CD8-positive, alpha-beta memory T cell (primary cell): ENCODE data around the gene PAQR5. TPM values are rescaled to one million over a fixed set of nuclear protein-coding genes. Genes with fewer than 3 reads are reported as not detected.

ENCODE experiments used
- CTCF ChIA-PET: fragments of 350-600 bp; sonication (Branson Sonifier 250); formaldehyde crosslinking; loops from one replicate; lab custom pipeline; 2021; ENCODE audit warnings: antibody characterized with exemption; lab: Charles Lee
- POLR2A ChIA-PET: fragments of 350-600 bp; sonication (Branson Sonifier 250); formaldehyde crosslinking; loops from one replicate; lab custom pipeline; 2021; ENCODE audit warnings: antibody characterized with exemption; lab: Charles Lee
- DNase-seq, 5 donors: peaks; one replicate each; pipeline versions ENCODE4 v3.0.0 to v3.0.0-alpha.2; 2020 to 2022; ENCODE audit warnings: mixed read lengths in 1 of 5
- H3K27ac ChIP-seq: one replicate; pipeline ENCODE4 v1.7.0; 2013; ENCODE audit warnings: low read depth, mild to moderate bottlenecking, low read length, moderate library complexity
- H3K27me3 ChIP-seq: 2 replicates; pipeline ENCODE4 v1.7.0; 2013; ENCODE audit warnings: low read length, mild to moderate bottlenecking; ENCODE audit not compliant: insufficient read depth, poor library complexity, severe bottlenecking
- H3K36me3 ChIP-seq: 2 replicates; pipeline ENCODE4 v1.7.0; 2013; ENCODE audit warnings: mild to moderate bottlenecking, low read length, moderate library complexity; ENCODE audit not compliant: insufficient read depth
- H3K4me1 ChIP-seq: 2 replicates; pipeline ENCODE4 v1.7.0; 2013; ENCODE audit warnings: mild to moderate bottlenecking, low read length, moderate library complexity; ENCODE audit not compliant: insufficient read depth
- H3K4me3 ChIP-seq: 2 replicates; pipeline ENCODE4 v1.7.0; 2013; ENCODE audit warnings: mild to moderate bottlenecking, low read length
- H3K9me3 ChIP-seq: 2 replicates; pipeline ENCODE4 v1.7.0; 2013; ENCODE audit warnings: mild to moderate bottlenecking, low read length
- H3K27ac Mint-ChIP-seq, 8 donors: one replicate each; pipeline ENCODE4 v1.8.0; 2020 to 2021; ENCODE audit warnings: mixed read lengths in 8 of 8, mild to moderate bottlenecking in 6 of 8, inconsistent platforms in 3 of 8, moderate library complexity in 3 of 8
- H3K27me3 Mint-ChIP-seq, 2 donors: one replicate each; pipeline ENCODE4 v1.8.0; 2020 to 2021; ENCODE audit warnings: mixed read lengths in 2 of 2, mild to moderate bottlenecking in 1 of 2, moderate library complexity in 1 of 2
- H3K36me3 Mint-ChIP-seq, 3 donors: one replicate each; pipeline ENCODE4 v1.8.0; 2020 to 2021; ENCODE audit warnings: mixed read lengths in 3 of 3, inconsistent platforms in 1 of 3, mild to moderate bottlenecking in 1 of 3
- H3K4me1 Mint-ChIP-seq, 3 donors: one replicate each; pipeline ENCODE4 v1.8.0; 2020 to 2021; ENCODE audit warnings: mixed read lengths in 3 of 3, inconsistent platforms in 1 of 3, mild to moderate bottlenecking in 1 of 3
- H3K4me3 Mint-ChIP-seq, 7 donors: one replicate each; pipeline ENCODE4 v1.8.0; 2020 to 2021; ENCODE audit warnings: mixed read lengths in 7 of 7, mild to moderate bottlenecking in 6 of 7, moderate library complexity in 4 of 7, inconsistent platforms in 2 of 7
- H3K9me3 Mint-ChIP-seq, 5 donors: one replicate each; pipeline ENCODE4 v1.8.0; 2020 to 2022; ENCODE audit warnings: mixed read lengths in 5 of 5, mild to moderate bottlenecking in 3 of 5, moderate library complexity in 2 of 5, inconsistent platforms in 1 of 5
- polyA plus RNA-seq: library from polyadenylated mRNA; unstranded; fragments of 300-500 nt; fragmentation: Illumina TruSeq; gene quantifications from one replicate; pipeline ENCODE4 v1.2.3, GENCODE V29; 2021
- total RNA-seq, 2 experiments: library from RNA; stranded (reverse); gene quantifications; one replicate each; pipeline ENCODE4 v1.2.3, GENCODE V29; 2021

PAQR5 gene
- total and polyA plus RNA-seq, 3 experiments from 2014 or later, result not detected

GRCh38 chr15:69389426-69389825 is 90.7 kb downstream of the PAQR5 start:
- no peaks in the 10 kb centered on the region for H3K36me3 ChIP-seq
- no peaks in the 10 kb centered on the region for H3K36me3 Mint-ChIP-seq
- no peaks in the 10 kb centered on the region for H3K27me3 ChIP-seq
- H3K9me3 ChIP-seq, result no peaks in the 10 kb centered on the region
- no peak overlapping the region for H3K27ac Mint-ChIP-seq
- H3K27ac ChIP-seq, result no peak overlapping the region
- H3K4me1 ChIP-seq, result peaks cover 2% of the 10 kb centered on the region
- H3K9me3 Mint-ChIP-seq, result no peaks in the 10 kb centered on the region
- no peak overlapping the region for H3K4me3 Mint-ChIP-seq
- ChIA-PET CTCF (interaction anchor here (2.5 kb wide), 1 partner anchor 330 kb away, joined by 5 read pairs; no protein-coding TSS in a partner anchor), POLR2A (no interaction called here)
- peaks cover under 1 to 3% (median 2%) of the 10 kb centered on the region in 3 donors for H3K4me1 Mint-ChIP-seq
- peaks cover 3 to 8% of the 10 kb centered on the region in 2 donors for H3K27me3 Mint-ChIP-seq
- H3K4me3 ChIP-seq, result no peak overlapping the region
- no peak for DNase-seq

GRCh38 chr15:69390575-69390974 is 91.9 kb downstream of the PAQR5 start:
- Mint-ChIP-seq H3K27me3 (peaks cover 3 to 8% of the 10 kb centered on the region in 2 donors), H3K4me3 (no peak overlapping the region), H3K9me3 (no peaks in the 10 kb centered on the region), H3K36me3 (no peaks in the 10 kb centered on the region), H3K27ac (no peak overlapping the region), H3K4me1 (peaks cover 4 to 8% (median 7%) of the 10 kb centered on the region in 3 donors)
- Histone ChIP-seq H3K27ac (no peak overlapping the region), H3K4me3 (no peak overlapping the region), H3K4me1 (peaks cover 5% of the 10 kb centered on the region), H3K9me3 (no peaks in the 10 kb centered on the region), H3K36me3 (no peaks in the 10 kb centered on the region), H3K27me3 (no peaks in the 10 kb centered on the region)
- no peak for DNase-seq
- ChIA-PET CTCF (interaction anchor here (2.5 kb wide), 1 partner anchor 331 kb away, joined by 5 read pairs; no protein-coding TSS in a partner anchor), POLR2A (no interaction called here)

GRCh38 chr15:69391046-69391757 is 92.5 kb downstream of the PAQR5 start:
- H3K27ac Mint-ChIP-seq, result no peak overlapping the region
- H3K4me1 Mint-ChIP-seq, result peaks cover 4 to 8% (median 7%) of the 10 kb centered on the region in 3 donors
- Histone ChIP-seq H3K36me3 (no peaks in the 10 kb centered on the region), H3K9me3 (no peaks in the 10 kb centered on the region), H3K27ac (no peak overlapping the region), H3K27me3 (no peaks in the 10 kb centered on the region), H3K4me1 (peaks cover 5% of the 10 kb centered on the region), H3K4me3 (no peak overlapping the region)
- ChIA-PET POLR2A (no interaction called here), CTCF (interaction anchor here (1.8 kb wide), 1 partner anchor 332 kb away, joined by 5 read pairs; no protein-coding TSS in a partner anchor)
- no peaks in the 10 kb centered on the region for H3K36me3 Mint-ChIP-seq
- no peak overlapping the region for H3K4me3 Mint-ChIP-seq
- DNase-seq, result no peak
- no peaks in the 10 kb centered on the region for H3K9me3 Mint-ChIP-seq
- H3K27me3 Mint-ChIP-seq, result peaks cover 3 to 8% of the 10 kb centered on the region in 2 donors

- CTCF ChIA-PET, result interaction anchor here (1.8 to 3.7 kb wide), 2 partner anchors 333 to 335 kb away, joined by 5 to 19 read pairs; no protein-coding TSS in a partner anchor
These were observed 93.6 kb downstream of the PAQR5 start for GRCh38 chr15:69392352-69392751.

GRCh38 chr15:69393831-69394491 is 95.2 kb downstream of the PAQR5 start:
- POLR2A ChIA-PET, result no interaction called here
- no peaks in the 10 kb centered on the region for H3K36me3 Mint-ChIP-seq
- DNase-seq, result no peak

More at GRCh38 chr15:69392352-69392751, 93.6 kb downstream of the PAQR5 start:
- Mint-ChIP-seq H3K9me3 (no peaks in the 10 kb centered on the region), H3K4me3 (peak overlapping the region in 1 of 7 donors; percentile 32), H3K27ac (no peak overlapping the region), H3K4me1 (peaks cover 4 to 8% (median 7%) of the 10 kb centered on the region in 3 donors), H3K36me3 (no peaks in the 10 kb centered on the region), H3K27me3 (peaks cover 3 to 8% of the 10 kb centered on the region in 2 donors)
- Histone ChIP-seq H3K27me3 (no peaks in the 10 kb centered on the region), H3K27ac (no peak overlapping the region), H3K4me1 (peaks cover 5% of the 10 kb centered on the region), H3K4me3 (no peak overlapping the region), H3K36me3 (no peaks in the 10 kb centered on the region), H3K9me3 (no peaks in the 10 kb centered on the region)
- no peak for DNase-seq
- POLR2A ChIA-PET, result no interaction called here

GRCh38 chr15:69394556-69395282 is 96.0 kb downstream of the PAQR5 start:
- no peaks in the 10 kb centered on the region for H3K9me3 Mint-ChIP-seq
- CTCF ChIA-PET, result interaction anchor here (0.6 to 3.7 kb wide), 19 partner anchors 9 to 363 kb away, joined by 3 to 19 read pairs (median 4); partner anchors contain the start of gene KIF23

More at GRCh38 chr15:69393831-69394491, 95.2 kb downstream of the PAQR5 start:
- H3K27me3 ChIP-seq, result no peaks in the 10 kb centered on the region
- H3K27ac Mint-ChIP-seq, result peak overlapping the region in 1 of 8 donors; percentile 50
- H3K4me3 ChIP-seq, result no peak overlapping the region
- H3K4me1 Mint-ChIP-seq, result peaks cover 4 to 13% (median 7%) of the 10 kb centered on the region in 3 donors
- H3K4me3 Mint-ChIP-seq, result no peak overlapping the region
- H3K36me3 ChIP-seq, result no peaks in the 10 kb centered on the region
- H3K4me1 ChIP-seq, result peaks cover 5% of the 10 kb centered on the region
- no peak overlapping the region for H3K27ac ChIP-seq
- H3K9me3 Mint-ChIP-seq, result no peaks in the 10 kb centered on the region
- H3K27me3 Mint-ChIP-seq, result peaks cover 3 to 8% of the 10 kb centered on the region in 2 donors
- no peaks in the 10 kb centered on the region for H3K9me3 ChIP-seq
- CTCF ChIA-PET, result interaction anchor here (0.6 to 3.7 kb wide), 15 partner anchors 10 to 363 kb away, joined by 3 to 19 read pairs (median 4); no protein-coding TSS in a partner anchor

GRCh38 chr15:69395460-69395859 is 96.7 kb downstream of the PAQR5 start:
- H3K9me3 ChIP-seq, result no peaks in the 10 kb centered on the region
- H3K4me1 ChIP-seq, result peaks cover 5% of the 10 kb centered on the region
- ChIA-PET POLR2A (no interaction called here), CTCF (interaction anchor here (1.1 to 3.7 kb wide), 10 partner anchors 10 to 361 kb away, joined by 3 to 19 read pairs (median 6); no protein-coding TSS in a partner anchor)
- no peak for DNase-seq
- no peaks in the 10 kb centered on the region for H3K36me3 ChIP-seq
- no peaks in the 10 kb centered on the region for H3K9me3 Mint-ChIP-seq
- H3K4me3 ChIP-seq, result no peak overlapping the region
- no peak overlapping the region for H3K27ac ChIP-seq
- no peak overlapping the region for H3K4me3 Mint-ChIP-seq
- peak overlapping the region in 1 of 8 donors; percentile 23 for H3K27ac Mint-ChIP-seq
- H3K4me1 Mint-ChIP-seq, result peaks cover 4 to 13% (median 7%) of the 10 kb centered on the region in 3 donors
- no peaks in the 10 kb centered on the region for H3K36me3 Mint-ChIP-seq
- H3K27me3 ChIP-seq, result no peaks in the 10 kb centered on the region
- peaks cover 3 to 8% of the 10 kb centered on the region in 2 donors for H3K27me3 Mint-ChIP-seq

More at GRCh38 chr15:69394556-69395282, 96.0 kb downstream of the PAQR5 start:
- Histone ChIP-seq H3K4me1 (peaks cover 5% of the 10 kb centered on the region), H3K36me3 (no peaks in the 10 kb centered on the region), H3K4me3 (no peak overlapping the region), H3K27me3 (no peaks in the 10 kb centered on the region), H3K9me3 (no peaks in the 10 kb centered on the region), H3K27ac (no peak overlapping the region)
- peak overlapping the region in 2 of 8 donors; percentile 66 to 69 for H3K27ac Mint-ChIP-seq
- H3K36me3 Mint-ChIP-seq, result no peaks in the 10 kb centered on the region
- peaks cover 4 to 13% (median 7%) of the 10 kb centered on the region in 3 donors for H3K4me1 Mint-ChIP-seq
- H3K4me3 Mint-ChIP-seq, result peak overlapping the region in 1 of 7 donors; percentile 52
- H3K27me3 Mint-ChIP-seq, result peaks cover 3 to 8% of the 10 kb centered on the region in 2 donors
- peak; percentile 62 to 82 (median 69) for DNase-seq
- POLR2A ChIA-PET, result no interaction called here
